HepG2 (cell line): Measurements from ENCODE around the gene FGGY. TPM values are rescaled to one million over a fixed set of nuclear protein-coding genes. Genes with fewer than 3 reads are reported as not detected.
A peak's percentile ranks its signal among the peaks of the same experiment; 100 is the strongest.

Experiments used
- KLF11 ChIP-seq: IDR thresholded peaks from 2 replicates; pipeline ENCODE4 v1.6.1; 2016; ENCODE audit warnings: missing compliant biosample characterization
- NFYB ChIP-seq: sonication (generic); formaldehyde crosslinking; IDR thresholded peaks from 2 replicates; pipeline ENCODE4 v1.4.0; 2020; ENCODE audit warnings: missing genetic modification reagents
- SP4 ChIP-seq: sonication (generic); formaldehyde crosslinking; IDR thresholded peaks from 2 replicates; pipeline ENCODE4 v1.8.1; 2023; ENCODE audit warnings: mild to moderate bottlenecking, missing genetic modification reagents
- TEAD2 ChIP-seq: sonication (generic); formaldehyde crosslinking; IDR thresholded peaks from 2 replicates; pipeline ENCODE4 v1.9.0; 2021; ENCODE audit warnings: missing genetic modification reagents
- THAP11 ChIP-seq: IDR thresholded peaks from 2 replicates; pipeline ENCODE4 v1.6.1; 2016; ENCODE audit warnings: missing biosample characterization, missing genetic modification reagents
- ZFP41 ChIP-seq: sonication (generic); formaldehyde crosslinking; IDR thresholded peaks from 2 replicates; pipeline ENCODE4 v1.4.0; 2020; ENCODE audit warnings: mild to moderate bottlenecking, missing genetic modification reagents, borderline replicate concordance
- ZMYM4 ChIP-seq: sonication (generic); formaldehyde crosslinking; IDR thresholded peaks from 2 replicates; pipeline ENCODE4 v1.8.1; 2023; ENCODE audit warnings: mild to moderate bottlenecking, missing genetic modification reagents
- ZNF138 ChIP-seq: sonication (generic); formaldehyde crosslinking; IDR thresholded peaks from 2 replicates; pipeline ENCODE4 v1.5.0; 2020; ENCODE audit warnings: mild to moderate bottlenecking, low read depth, missing genetic modification reagents
- ZNF20 ChIP-seq: sonication (generic); formaldehyde crosslinking; IDR thresholded peaks from 2 replicates; pipeline ENCODE4 v1.4.0; 2020; ENCODE audit warnings: mild to moderate bottlenecking, moderate library complexity, missing genetic modification reagents
- ZNF572 ChIP-seq: sonication (generic); formaldehyde crosslinking; IDR thresholded peaks from 2 replicates; pipeline ENCODE4 v1.5.1; 2020; ENCODE audit warnings: mild to moderate bottlenecking, missing genetic modification reagents
- ZNF747 ChIP-seq: sonication (generic); formaldehyde crosslinking; IDR thresholded peaks from 2 replicates; pipeline ENCODE4 v1.8.1; 2023; ENCODE audit warnings: missing genetic modification reagents, mild to moderate bottlenecking, borderline replicate concordance
- ZNF781 ChIP-seq: sonication (generic); formaldehyde crosslinking; IDR thresholded peaks from 2 replicates; pipeline ENCODE4 v1.5.1; 2020; ENCODE audit warnings: borderline replicate concordance, mild to moderate bottlenecking, missing genetic modification reagents; ENCODE audit errors: not compliant biosample characterization
- polyA plus RNA-seq, 8 experiments: library from polyadenylated mRNA; depleted of rRNA in 3 of 8; stranded (reverse) in 7 of 8; unstranded in 1 of 8; fragments of >200 nt; fragmentation: Illumina TruSeq in 4 of 8; extraction: Trizol in 4 of 8; gene quantifications; 2 replicates each; pipeline versions ENCODE4 v1.2.1 to v1.2.3, GENCODE V29; 2011 to 2016; ENCODE audit warnings: low read depth in 4 of 8, missing spikeins in 1 of 8, mixed read lengths in 1 of 8; ENCODE audit not compliant: insufficient read depth in 1 of 8
- total RNA-seq, 5 experiments: library from RNA; depleted of rRNA; stranded (reverse); fragments of >200 nt; fragmentation: Illumina TruSeq; extraction: Trizol; gene quantifications; 2 replicates each; pipeline ENCODE4 v1.2.3, GENCODE V29; 2016; ENCODE audit warnings: low read depth in 1 of 5
- TF ChIP-seq, protein P1 (sequence below): sonication (generic); formaldehyde crosslinking; conservative IDR thresholded peaks from 2 replicates; pipeline ENCODE4 v1.8.1; 2023; ENCODE audit warnings: missing genetic modification reagents
- TF ChIP-seq, protein P2 (sequence below), 2 experiments: IDR thresholded peaks; 2 replicates each; pipeline ENCODE4 v1.6.1; 2011 to 2012; ENCODE audit warnings: low read length in 2 of 2, borderline replicate concordance in 1 of 2, low read depth in 1 of 2, mild to moderate bottlenecking in 1 of 2, moderate library complexity in 1 of 2
- TF ChIP-seq, protein P3 (sequence below): fragments of 450-650 bp; IDR thresholded peaks from 2 replicates; pipeline ENCODE4 v1.6.1; 2016

The FGGY gene
- total and polyA plus RNA-seq, 2 of the 13 experiments (the other 11 are each of a cell fraction or from before 2014, with no cell fraction given) = 15.7 to 27.5 TPM

DNA sequence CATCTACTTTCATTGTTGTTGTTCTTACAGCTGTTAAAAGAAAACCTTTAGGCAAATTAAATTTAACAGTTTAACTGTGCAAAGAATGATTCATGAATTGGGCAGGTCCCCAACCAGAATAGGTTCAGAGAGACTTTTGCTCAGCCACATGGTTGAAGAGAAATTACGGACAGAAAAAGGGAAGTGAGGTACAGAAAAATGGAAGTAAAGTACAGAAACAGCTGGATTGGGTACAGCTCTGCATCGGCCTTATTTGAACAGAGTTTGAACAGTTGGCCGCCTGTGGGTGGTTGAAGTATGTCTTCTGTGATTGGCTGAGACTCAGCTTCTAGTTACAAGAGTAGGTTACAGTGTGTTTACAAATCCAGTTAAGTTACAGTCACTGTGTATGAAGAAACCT lies 210.1 kb downstream of the FGGY start (continued):
- TF ChIP-seq ZMYM4 (CRISPR knock-in tag) (peak; percentile 39; the same call in 1 of the 2 replicates), THAP11 (CRISPR knock-in tag) (no peak), ZNF138 (CRISPR knock-in tag) (no peak), ZNF781 (CRISPR knock-in tag) (no peak), KLF11 (no peak), SP4 (no peak), TEAD2 (no peak), ZNF20 (no peak), ZNF747 (CRISPR knock-in tag) (no peak), NFYB (CRISPR knock-in tag) (0 out of 2 replicates have a peak, but pooled peaks have one; percentile 32), ZFP41 (CRISPR knock-in tag) (no peak), ZNF572 (CRISPR knock-in tag) (no peak)
- TF ChIP-seq, protein P1, sequence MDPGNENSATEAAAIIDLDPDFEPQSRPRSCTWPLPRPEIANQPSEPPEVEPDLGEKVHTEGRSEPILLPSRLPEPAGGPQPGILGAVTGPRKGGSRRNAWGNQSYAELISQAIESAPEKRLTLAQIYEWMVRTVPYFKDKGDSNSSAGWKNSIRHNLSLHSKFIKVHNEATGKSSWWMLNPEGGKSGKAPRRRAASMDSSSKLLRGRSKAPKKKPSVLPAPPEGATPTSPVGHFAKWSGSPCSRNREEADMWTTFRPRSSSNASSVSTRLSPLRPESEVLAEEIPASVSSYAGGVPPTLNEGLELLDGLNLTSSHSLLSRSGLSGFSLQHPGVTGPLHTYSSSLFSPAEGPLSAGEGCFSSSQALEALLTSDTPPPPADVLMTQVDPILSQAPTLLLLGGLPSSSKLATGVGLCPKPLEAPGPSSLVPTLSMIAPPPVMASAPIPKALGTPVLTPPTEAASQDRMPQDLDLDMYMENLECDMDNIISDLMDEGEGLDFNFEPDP (CRISPR knock-in tag) = no peak
- TF ChIP-seq, protein P2, sequence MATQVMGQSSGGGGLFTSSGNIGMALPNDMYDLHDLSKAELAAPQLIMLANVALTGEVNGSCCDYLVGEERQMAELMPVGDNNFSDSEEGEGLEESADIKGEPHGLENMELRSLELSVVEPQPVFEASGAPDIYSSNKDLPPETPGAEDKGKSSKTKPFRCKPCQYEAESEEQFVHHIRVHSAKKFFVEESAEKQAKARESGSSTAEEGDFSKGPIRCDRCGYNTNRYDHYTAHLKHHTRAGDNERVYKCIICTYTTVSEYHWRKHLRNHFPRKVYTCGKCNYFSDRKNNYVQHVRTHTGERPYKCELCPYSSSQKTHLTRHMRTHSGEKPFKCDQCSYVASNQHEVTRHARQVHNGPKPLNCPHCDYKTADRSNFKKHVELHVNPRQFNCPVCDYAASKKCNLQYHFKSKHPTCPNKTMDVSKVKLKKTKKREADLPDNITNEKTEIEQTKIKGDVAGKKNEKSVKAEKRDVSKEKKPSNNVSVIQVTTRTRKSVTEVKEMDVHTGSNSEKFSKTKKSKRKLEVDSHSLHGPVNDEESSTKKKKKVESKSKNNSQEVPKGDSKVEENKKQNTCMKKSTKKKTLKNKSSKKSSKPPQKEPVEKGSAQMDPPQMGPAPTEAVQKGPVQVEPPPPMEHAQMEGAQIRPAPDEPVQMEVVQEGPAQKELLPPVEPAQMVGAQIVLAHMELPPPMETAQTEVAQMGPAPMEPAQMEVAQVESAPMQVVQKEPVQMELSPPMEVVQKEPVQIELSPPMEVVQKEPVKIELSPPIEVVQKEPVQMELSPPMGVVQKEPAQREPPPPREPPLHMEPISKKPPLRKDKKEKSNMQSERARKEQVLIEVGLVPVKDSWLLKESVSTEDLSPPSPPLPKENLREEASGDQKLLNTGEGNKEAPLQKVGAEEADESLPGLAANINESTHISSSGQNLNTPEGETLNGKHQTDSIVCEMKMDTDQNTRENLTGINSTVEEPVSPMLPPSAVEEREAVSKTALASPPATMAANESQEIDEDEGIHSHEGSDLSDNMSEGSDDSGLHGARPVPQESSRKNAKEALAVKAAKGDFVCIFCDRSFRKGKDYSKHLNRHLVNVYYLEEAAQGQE (IDR thresholded peaks at IDR 0.05; ENCODE audit: borderline replicate concordance in 1 of 2, low read depth in 1 of 2, low read length in 2 of 2) = no peak
- TF ChIP-seq, protein P3, sequence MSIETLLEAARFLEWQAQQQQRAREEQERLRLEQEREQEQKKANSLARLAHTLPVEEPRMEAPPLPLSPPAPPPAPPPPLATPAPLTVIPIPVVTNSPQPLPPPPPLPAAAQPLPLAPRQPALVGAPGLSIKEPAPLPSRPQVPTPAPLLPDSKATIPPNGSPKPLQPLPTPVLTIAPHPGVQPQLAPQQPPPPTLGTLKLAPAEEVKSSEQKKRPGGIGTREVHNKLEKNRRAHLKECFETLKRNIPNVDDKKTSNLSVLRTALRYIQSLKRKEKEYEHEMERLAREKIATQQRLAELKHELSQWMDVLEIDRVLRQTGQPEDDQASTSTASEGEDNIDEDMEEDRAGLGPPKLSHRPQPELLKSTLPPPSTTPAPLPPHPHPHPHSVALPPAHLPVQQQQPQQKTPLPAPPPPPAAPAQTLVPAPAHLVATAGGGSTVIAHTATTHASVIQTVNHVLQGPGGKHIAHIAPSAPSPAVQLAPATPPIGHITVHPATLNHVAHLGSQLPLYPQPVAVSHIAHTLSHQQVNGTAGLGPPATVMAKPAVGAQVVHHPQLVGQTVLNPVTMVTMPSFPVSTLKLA = no peak
